Measurements from ENCODE around the gene VASH1. TPM values are rescaled to one million over a fixed set of nuclear protein-coding genes. Genes with fewer than 3 reads are reported as not detected.

VASH1 gene
- total RNA-seq, 1 donor from 2014 or later: 90.8 TPM

- peak; percentile 63 for DNase-seq
Measured at GRCh38 chr14:76784881-76785280, 23.6 kb downstream of the VASH1 start.

DNA sequence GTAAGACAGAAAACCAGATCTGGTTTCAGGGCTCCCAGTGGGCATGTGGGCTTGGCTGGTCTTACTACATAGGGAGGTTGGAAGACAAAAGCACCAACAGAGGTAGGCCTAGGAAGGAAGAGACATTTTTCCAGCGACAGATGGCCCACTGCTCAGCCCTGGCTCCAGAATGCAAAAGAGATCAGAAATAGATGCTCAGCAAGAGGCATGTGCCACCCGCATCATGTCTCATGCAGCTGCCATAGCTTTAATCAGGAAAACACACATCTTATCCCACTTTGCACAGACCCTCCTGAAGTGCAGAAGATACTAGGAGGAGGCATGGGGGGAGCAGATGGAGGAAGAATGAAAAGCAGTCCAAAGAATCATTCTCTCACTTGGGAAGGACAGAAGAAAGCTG lies 25.3 kb downstream of the VASH1 start:
- no peak for DNase-seq

DNA sequence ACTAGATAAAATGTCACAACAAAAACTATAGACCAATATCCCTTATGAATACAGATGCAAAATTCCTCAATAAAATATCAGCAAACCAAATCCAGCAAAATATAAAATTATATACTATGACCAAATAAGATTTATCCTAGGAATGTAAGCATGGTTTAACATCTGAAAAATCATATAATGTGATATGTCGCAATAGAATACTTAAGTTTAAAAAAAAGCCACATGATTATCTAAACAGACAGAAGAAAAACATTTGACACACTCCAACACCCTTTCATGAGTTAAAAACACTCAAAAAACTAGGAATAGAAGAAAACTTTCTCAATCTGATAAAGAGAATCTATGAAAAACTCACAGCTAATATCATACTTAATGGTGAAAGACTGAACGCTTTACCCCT lies 31.2 kb downstream of the VASH1 start:
- no peak for DNase-seq

GRCh38 chr14:76793324-76793723 lies 32.1 kb downstream of the VASH1 start:
- no peak for DNase-seq

DNA sequence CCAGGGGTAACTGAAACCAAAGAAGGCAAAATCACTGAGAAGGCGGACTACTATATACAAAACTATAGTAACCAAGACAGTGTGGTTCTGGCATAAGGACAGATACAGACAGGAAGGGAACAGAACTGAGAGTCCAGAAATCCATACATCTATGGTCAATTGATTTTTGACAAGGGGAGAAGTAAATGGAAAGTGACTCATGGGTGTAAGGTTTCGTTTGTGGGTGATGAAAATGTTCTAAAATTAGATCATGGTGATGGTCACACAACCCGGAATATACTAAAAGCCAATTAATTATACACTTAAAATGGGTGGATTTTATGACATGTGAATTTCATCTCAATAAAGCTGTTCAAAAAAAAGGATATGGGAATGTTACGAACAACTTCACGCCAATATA lies 32.7 kb downstream of the VASH1 start:
- DNase-seq: no peak

DNA sequence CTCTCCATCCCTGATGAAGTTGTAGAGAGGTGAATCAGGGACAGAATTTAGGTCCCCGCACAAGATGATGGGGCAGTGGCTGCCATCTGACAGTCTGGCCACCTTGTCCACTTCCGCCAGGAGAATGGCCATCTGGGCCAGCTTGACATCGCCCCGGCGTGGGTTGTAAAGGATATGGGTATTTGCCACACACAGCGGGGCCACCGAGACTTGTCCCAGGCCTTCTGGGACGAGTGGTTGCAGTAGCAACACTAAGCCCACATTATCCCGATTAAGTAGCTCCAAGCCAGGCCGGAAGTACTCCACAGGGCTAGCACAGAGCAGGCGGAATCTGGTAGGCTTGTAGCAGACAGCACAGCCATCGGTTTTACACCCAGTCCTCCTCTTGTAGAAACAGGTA lies 45.2 kb downstream of the VASH1 start:
- no peak for DNase-seq

- no peak for DNase-seq
Measured at GRCh38 chr14:76808011-76808410, 46.7 kb downstream of the VASH1 start.

GRCh38 chr14:76808990-76809389 lies 47.7 kb downstream of the VASH1 start:
- DNase-seq: no peak

DNA sequence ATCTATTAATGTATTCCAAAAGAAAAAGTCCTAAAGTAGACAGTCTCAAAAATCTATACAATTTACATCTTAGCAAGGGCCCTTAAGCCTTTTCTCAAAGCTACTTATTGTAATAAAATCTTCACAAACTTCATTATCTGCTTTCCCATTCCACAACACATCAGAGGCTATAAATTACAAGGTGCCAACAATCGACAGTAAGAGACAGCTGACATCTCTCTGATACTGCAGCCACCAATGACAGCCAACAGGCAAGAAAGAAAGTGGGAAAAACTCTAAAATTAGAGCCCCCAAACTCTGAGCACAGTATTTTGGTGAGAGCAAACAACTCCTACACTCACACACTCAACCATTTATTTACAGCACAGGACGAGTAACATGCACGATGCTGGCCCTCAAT lies 49.3 kb downstream of the VASH1 start:
- DNase-seq: no peak

- peak; percentile 41 for DNase-seq
Measured at GRCh38 chr14:76810953-76811400, 49.7 kb downstream of the VASH1 start.

- DNase-seq: no peak
Measured at GRCh38 chr14:76811561-76811960, 50.3 kb downstream of the VASH1 start.

DNA sequence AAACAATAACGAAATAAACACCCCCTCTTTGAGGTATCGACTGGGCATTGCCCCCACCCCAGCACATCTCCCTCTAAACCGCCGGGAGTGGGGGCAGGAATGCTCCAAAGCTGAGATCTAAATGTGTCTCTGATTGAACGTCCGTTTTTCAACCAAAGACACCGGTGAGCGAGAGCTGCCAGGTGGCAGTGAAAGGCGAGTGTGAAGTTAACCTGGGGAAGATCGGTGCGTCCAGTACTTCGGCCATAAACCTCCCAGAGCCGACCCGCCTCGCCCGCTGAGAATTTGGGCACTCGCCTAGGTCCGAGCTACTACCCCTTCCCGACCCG lies 50.8 kb downstream of the VASH1 start:
- DNase-seq: no peak

DNA sequence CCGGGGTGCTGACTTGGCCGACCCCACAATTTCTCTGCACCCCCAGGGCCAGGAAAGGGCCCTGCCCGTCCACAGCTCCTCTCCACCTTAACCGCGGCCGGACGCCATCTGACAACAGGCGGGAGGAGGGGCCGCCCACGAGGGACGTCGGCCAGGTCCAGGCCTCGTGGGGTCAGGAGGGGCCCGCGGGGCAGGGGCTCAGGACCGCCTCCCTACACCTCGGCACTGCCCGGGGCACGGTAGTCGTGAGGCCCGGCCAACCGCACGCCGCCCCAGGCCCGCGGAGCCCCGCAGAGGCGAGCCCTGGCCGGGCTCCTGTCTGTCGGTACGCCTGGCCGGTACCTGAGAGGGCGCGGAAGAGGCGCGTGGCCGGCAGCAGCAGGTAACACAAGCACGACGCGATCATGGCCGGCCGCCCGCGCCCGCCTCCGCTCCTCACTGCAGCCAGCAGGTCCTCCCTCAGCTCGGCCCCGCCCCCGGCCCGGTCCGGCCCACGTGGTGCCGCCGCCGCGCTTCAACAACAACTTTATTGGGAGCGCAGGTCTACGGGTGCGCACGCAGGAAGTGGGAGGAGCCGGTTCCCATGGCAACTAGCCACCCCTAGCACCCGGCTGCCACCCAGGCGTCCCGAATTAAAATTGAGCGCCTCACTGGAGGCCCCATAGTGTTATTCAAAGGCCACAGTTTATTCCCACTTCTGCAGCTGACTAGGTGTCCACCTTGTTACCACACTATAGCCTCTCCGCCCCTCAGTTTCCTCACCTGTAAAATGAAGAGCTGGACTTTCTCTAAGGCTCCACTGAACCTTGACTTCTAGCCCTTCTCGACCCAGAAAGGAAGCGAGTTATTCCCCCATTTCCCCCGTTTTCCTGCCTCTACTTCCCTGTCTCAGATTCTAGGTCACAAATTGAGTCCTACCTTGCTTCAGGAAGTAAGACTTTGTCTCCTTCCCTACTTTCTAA lies 51.4 kb downstream of the VASH1 start, which contains the start of gene ANGEL1:
Gene ANGEL1 (minus strand): TSS at position 461 of the 962 bp plus-strand sequence. CDS start 55 bp downstream, at position 406.
- peak; percentile 88 for DNase-seq

GRCh38 chr14:76814726-76815645 lies 53.7 kb downstream of the VASH1 start:
- no peak for DNase-seq

DNA sequence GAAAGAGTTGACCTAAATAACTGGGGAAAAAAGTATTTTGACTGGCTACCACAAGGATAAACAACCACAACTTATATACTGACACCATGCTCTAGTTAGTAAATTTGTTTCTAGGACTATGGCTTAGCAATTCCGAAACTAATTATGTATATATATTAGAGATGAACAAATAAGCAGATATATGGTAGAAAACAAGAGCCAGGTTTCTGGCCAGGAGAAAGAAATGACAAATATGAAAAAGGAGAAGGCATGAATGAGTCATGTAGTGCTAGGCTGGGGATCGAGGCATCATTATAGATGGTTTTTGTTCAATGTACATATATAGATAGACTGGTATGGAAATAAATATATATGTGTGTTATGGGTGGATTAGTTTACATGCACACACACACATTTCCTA lies 59.4 kb downstream of the VASH1 start:
- DNase-seq: no peak

- DNase-seq: no peak
Measured at GRCh38 chr14:76826122-76826521, 64.9 kb downstream of the VASH1 start, which contains the start of gene LRRC74A. Gene LRRC74A (plus strand): TSS chr14:76826408. CDS start chr14:76826698, 290 bp downstream.

DNA sequence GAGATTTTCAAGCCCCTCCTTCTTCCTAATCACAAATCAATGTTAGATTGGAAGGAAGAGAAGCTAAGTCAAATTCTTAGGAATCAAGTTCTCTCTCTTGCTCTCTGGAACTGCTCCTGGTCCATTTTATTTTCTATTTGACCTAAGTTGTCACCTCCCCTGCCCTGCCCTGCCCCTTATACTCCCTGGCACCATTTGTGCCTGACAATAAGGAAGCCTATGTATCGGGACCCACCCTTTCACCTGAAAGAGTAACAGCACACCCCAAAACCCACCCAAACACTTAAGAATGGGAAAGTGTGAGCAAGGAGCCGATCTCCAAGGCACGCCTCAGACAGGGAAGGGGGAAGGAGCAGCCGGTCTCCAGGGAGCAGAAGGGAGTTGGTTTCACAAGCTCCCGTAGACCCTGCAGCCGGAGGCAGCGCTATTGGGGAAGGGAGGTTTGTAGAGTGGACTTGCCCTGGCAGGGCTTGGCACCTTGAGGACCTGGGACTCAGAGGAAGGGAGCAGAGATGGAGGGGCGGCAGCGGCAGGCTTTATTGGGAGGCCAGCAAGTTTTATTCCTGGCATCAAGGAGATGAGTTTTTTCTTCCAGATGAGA lies 66.5 kb downstream of the VASH1 start:
- no peak for DNase-seq

DNA sequence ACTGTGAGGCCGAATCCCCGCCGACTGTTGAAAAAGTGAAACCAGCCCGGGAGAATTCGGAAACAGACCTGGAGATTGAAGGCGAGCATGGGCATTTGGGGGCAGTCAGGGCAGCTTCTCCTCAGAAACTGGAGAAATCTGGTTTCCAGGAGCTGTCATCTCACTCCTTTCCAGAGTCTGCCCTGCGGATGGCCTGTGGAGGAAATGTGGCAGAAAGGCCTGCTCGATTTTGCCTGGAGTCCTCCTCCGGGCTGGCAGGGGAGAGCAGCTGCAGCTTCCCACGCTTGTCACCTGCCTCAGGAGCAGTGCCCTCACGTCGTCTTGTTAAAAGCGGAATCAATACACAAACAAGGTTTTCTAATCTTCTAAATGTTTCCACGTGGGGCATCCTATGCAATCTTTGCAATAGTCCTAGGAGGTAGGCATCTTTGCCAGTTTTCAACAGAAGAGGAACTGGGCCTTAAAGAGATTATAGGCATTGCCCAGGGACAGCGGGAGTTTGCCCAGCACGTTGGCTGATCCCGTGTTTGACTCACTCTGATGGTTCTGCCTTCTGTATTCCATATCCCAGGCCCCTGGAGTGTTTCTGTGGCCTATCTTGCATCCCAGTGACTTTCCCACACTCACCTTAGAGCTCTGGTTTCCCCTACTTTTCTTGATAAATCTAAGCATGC lies 67.2 kb downstream of the VASH1 start:
- no peak for DNase-seq

GRCh38 chr14:76829013-76829365 lies 67.7 kb downstream of the VASH1 start:
- no peak for DNase-seq

DNA sequence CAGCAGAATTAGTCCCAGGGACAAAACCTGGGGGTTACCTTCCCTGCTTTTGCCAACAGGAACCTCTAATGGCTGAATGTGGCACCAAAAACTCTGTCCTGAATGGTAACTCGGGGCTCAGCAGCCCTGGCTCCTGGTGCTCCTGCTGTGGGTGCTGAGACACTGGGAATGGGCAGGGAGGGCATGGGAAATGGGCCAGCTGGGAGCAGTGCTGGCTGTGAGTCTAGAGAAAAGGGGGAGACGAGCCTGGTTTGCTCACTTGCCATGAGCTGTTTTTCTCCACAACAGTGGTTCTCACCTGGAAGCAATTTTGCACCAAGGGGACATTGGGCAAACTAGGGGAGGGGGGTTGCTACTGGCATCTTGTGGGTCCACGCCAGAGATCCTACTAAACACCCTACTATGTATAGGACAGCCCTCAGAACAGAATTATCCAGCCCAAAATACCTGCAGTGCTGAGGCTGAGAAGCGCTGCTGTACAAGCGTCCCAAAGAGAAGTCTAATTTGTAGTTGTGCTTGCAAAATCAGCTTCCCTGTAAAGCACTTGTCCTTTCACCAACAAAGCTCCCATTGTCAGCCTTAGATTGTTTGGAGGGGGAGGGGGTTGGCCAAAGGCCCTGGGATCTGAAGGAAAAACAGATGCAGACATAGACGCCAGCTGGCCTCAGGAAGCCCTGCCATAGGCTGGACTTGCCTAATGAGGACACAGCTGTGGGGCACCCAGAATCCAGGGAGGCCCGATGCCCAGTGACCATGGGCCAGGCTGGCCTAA lies 68.6 kb downstream of the VASH1 start:
- peak; percentile 86 for DNase-seq

DNA sequence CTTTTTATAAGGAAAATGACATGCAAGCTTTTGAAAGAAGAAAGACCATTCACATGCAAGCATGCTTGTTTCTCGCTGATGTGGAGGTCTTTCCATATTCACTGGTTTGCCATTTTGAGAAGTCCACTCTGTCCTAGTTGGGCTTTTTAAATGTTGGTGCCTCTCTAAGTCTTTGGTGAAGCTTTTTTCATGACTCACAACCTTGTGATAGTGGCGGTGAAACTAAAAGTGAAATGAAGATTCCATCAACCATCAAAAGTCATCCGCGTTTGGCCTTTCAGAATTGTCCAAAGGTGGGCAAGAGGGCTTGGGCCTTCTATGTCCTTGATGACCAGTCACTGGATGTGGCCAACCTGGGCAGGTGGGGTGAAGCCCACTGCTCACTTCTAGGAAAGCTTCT lies 69.3 kb downstream of the VASH1 start:
- no peak for DNase-seq
